ENCODE data around the gene SH3D21.

GRCh38 chr1:36286802-36287201 is 19.4 kb upstream of the SH3D21 start:
- TF ChIP-seq POLR2AphosphoS5 (IDR thresholded peaks at IDR 0.05) (no peak), CTCF (IDR thresholded peaks at IDR 0.05) (no peak), POLR2A (IDR thresholded peaks at IDR 0.05) (no peak), EP300 (IDR thresholded peaks at IDR 0.05) (no peak)
